Activated CD8-positive, alpha-beta memory T cell treated with anti-CD3 and anti-CD28 coated beads, Interleukin-2, amount 50 U/mL, for 1 hour (primary cell): ENCODE results near the gene PIK3R4.
A peak's percentile ranks its signal among the peaks of the same experiment; 100 is the strongest.

Source experiments
- DNase-seq: peaks from one replicate; pipeline ENCODE4 v3.0.0-alpha.2; 2020; ENCODE audit errors: extremely low read depth

PIK3R4 gene

DNA sequence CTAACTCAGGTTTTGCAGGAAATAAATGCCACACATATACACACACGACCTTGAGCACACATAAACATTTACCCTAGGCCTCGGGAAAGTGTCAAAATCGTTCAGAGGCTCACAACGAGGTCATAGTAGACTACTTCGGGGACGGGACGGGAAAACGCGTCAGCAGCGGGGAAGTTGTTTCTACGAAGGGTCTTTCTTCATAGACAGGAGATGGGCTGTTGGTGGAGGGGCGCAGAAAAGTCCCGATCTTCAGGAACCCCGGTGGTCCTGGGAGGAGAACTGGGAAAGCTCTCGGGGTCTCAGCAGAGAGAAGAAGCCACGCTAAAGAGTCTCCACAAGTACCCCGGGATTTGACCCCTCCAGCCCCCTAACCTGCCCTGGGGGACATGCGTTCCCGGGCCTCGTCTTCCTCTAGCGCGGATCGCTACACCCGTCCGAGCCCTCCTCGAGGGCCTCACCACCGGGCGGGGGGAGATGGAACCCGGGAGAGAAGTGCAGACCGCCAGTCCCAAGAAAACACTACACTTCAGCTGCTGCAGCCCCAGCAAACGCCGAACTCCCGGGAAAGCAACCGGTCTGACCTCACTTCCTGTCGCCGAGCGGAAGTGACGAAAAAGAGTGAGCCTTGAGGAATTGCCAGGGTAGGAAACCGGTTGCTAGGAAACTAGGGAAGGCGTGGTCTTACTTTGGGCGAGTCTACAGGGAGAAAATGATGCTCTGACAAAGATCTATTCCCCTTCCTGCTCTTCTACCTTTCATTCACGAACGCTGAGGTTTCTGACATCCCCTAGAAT is at the start of gene PIK3R4:
PIK3R4 (minus strand) TSS at position 584 of the 794 bp plus-strand sequence. CDS start 1,611 bp downstream, outside the sequence.
- peak; percentile 95 for DNase-seq

- DNase-seq: no peak
These were observed 48.8 kb upstream of the PIK3R4 start for GRCh38 chr3:130795396-130795795.

DNA sequence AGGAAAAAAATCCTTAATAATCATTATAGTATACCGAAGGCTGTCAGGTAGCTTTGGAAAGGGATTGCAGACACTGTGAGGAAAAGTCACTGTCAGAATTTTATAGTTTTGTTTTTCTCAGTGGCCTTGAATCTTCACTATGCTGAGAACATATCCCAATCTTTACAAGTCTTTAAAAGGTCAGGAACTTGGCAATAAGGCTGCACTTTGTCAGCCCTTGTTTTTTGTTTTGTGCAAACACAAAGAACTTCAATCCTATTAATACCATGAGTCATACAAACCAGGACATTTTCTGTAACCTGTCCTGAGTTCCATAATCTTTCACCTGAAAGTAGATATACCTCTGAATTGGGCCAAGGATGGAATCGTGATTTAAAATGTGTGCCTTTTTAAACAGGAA is 45.6 kb upstream of the PIK3R4 start:
- DNase-seq: no peak

DNA sequence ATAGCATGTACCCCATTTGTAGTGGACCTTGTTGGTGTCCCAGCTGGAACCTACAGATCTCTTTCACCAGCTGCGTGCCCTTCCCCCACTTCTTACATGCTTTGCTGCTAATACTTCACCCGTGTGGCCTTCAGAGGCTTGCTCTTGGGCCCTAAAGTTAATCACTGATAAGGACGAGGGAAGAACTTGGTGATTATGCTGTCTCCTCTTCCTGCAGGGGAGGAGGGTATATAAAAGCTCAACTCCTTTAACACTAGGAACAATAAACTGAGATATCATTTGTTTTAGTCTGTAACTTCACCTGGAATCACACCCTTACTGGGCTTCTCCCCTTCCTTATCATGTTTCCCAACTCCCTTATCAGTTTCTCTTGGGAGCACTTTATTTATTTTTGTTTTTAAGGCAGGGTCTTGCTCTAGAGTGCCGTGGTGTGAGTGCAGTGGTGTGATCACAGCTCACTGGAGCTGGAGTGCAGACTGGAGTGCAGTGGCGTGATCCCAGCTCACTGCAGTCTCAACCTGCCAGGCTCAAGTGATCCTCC is 43.2 kb upstream of the PIK3R4 start:
- DNase-seq: no peak

DNA sequence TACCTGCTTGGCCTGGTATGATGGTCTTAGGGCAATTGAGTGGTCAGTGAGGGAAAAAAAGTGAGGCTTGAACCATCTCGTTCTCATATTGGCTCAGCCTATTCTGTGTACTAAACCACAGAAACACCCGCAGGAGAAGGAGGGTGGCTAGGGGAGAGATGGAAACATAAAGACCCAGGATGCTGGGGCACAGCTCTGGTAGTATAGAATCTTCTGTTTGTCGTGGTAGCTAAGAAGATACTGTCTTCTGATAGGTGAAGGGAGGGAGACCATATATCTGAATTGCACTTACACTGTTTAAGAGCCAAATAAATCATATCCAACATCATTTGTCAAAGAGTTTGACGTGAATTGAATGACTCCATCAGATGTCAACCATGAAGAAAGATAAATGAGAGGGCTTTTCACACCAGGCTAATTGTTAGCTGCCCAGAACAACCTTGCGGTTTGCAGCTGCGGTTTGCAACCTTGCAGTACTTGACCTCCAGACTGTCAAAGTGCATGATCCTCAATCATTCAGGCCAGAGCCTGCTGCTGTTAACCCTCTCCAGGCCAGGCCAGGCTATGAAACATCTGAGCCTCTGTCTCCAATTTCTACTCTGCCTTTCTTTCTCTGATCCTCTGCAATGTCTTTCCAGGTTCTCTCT is 40.9 kb upstream of the PIK3R4 start:
- no peak for DNase-seq

DNA sequence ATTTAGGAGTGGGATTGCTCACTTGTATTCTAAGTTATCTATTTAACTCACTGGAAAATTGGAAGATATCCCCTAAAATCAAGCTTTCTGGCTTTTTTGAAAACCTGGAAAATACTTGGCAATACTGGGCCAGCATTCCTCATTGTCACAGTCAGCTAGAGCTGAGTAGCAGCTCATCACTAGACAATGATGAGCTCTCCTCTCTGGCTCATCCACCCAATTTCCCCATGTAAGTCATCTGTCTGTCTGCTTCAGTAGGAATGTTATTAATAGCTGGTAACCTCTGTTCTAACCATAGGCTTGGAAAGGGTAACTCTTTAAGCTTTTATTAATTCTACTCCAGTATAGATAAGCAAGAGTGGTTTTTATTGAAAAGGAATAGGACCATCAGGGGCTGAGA is 39.7 kb upstream of the PIK3R4 start:
- no peak for DNase-seq

GRCh38 chr3:130783629-130784028 is 37.0 kb upstream of the PIK3R4 start:
- DNase-seq: no peak

DNA sequence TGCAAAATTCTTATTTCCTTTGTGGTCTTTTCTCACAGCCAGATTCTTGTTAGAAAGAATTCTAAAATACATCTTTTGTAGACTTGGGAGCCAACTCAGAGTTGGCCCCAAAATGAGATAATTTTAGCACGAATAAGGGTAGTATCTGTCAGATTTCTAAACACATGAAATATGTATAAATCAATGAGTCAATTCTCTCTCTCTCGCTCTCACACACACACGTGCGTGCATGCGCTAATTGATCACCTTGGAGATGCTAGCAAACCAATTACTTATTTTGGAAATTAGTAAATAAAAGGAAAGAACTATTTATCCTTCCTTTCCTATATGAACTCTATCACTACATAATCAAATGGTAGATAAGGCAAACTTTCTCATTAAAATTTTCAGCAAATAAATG is 32.9 kb upstream of the PIK3R4 start:
- no peak for DNase-seq

DNA sequence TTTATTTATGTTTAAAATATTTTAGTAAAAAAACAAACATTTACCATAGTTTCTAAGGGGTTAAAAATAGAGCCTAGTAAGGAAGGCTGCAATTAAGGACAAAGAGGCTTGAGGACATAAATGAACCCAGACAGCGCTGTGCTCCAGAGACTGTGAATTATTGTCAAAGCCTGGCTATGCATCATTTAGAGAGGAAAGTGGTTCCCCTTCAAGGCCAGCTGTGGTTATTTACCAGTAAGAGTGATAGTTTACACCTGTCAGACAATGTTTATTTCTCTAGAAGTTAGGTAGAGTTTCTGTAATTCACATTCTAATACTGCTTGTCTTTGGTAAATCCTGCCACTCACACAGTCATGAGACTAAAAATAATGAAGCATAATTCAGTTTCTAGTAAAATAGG is 32.4 kb upstream of the PIK3R4 start:
- no peak for DNase-seq

DNA sequence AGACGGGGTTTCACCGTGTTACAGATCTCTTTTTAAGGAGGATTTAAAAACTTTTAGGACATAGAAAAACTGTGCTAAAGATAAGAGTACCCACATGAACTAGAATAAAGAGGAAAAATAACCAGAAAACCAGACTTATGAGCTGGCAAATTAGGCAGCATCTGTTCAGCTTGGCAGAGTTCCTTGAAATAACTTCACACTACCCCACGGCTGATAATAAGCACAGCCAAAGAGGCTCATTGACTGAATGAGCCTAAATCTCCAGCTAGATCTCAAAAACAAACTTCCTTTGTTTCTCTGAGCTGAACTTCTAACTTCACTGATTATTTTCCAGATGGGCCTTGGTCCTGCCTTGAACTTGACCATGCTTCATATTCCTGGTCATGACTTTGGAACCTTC is 26.7 kb upstream of the PIK3R4 start:
- no peak for DNase-seq

- DNase-seq: no peak
These were observed 25.5 kb upstream of the PIK3R4 start for GRCh38 chr3:130772129-130772528.

DNA sequence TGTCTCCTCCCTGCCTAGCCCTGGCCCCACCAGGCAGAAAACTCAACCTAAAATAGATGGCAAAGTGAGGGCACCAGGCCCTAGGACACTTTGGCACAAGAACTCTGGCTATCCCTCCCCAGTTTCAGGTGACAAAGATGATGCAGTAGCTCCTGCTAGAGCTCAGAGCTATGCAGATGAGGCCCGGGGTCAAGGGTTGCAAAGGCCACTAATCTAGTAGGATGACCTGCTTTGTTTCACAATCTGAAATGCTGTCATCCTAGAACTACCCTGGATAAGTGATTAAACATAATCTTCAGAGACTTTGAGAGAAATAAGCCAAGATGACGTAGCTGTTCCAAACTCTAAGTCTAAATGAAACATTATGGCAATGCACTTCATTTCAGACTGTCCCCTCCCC is 24.0 kb upstream of the PIK3R4 start:
- DNase-seq: no peak

GRCh38 chr3:130761730-130762311 is 15.2 kb upstream of the PIK3R4 start:
- DNase-seq: no peak

DNA sequence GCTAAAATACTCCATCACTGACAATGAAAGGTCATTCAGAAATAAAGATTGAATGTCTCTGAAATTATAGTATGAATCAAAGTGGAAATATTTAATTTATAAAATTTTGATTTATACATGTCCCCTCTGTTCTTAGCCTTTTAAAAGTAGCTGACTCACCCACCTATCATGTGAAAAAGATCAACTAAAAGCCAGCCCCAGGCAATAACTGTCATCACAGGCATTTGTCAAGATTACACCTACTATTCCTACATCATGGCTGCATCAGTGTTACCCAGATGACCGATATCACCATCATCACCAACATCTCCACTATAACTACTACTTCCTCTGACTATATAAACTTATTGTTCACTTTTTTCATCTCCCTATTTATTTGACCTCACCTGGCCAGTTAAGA is 14.3 kb upstream of the PIK3R4 start:
- no peak for DNase-seq

- no peak for DNase-seq
These were observed 13.2 kb upstream of the PIK3R4 start for GRCh38 chr3:130759692-130760338.

DNA sequence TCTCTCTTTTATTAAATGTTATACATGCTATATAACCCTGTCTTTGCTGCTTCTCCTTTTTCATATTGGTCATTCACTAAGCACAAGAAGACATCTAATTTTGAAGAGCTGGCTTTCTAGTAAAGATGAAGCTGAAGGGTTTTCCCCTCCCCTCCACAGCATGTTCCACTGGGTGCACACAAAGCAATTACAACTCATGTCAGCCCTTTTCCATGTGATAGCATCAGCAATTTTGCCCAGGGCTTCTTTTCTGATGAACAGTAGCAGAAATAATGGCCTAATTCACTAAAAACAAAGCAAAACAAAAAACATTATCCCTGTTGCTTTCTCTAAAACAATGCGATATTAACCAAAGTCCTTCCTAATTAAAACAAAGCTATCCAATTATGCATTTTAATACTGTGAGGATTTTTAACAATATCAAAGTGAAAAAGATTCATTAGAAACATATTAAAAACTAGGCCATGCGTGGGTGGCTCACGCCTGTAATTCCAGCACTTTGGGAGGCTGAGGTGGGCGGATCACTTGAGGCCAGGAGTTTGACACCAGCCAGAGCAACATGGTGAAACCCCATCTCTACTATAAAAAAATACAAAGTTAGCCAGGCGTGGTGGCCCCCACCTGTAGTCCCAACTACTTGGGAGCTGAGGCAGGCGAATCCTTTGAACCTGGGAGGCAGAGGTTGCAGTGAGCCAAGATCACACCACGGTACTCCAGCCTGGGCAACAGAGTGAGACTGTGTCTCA is 12.2 kb upstream of the PIK3R4 start:
- DNase-seq: no peak

DNA sequence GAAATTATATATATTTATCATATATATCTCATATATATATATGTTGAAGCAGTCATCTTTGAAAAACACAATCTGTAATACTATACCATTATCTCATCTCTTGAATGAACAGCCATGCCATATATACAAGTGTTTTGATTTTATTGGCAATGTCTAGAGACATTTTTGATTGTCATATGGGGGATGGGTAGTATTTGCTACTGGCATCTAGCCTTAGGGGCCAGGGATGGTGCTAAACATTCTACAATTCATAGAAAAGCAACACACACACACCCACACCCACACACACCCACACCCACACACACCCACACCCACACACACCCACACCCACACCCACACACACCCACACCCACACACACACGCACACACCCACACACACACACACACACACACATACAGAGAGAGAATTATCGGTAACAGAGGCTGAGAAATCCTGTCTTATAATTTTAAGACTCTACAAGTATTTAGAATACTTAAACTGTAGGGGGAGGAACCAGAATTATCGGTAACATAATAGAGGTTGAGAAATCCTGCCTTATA is 11.1 kb upstream of the PIK3R4 start:
- DNase-seq: no peak

- no peak for DNase-seq
These were observed 9.0 kb upstream of the PIK3R4 start for GRCh38 chr3:130755666-130756065.

DNA sequence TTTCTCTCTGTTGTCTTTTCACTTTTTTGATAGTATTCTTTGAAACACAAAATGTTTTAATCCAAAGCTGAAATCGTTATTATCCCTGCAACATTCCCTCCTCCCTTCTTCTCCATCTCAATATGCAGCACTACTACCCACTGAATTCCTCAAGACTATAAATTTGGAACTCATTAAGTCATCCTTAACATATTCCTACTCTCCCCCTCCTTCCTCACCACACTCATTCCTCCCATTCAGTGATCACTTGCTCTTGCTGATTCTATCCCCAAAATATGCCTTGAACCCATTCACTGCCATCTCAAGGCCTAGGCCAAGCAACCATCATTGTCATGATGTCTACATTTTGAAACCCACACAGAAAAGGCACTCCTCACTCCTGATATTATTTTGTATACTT is 2.4 kb upstream of the PIK3R4 start:
- no peak for DNase-seq

- DNase-seq: no peak
These were observed 1.8 kb upstream of the PIK3R4 start for GRCh38 chr3:130748467-130748861.

DNA sequence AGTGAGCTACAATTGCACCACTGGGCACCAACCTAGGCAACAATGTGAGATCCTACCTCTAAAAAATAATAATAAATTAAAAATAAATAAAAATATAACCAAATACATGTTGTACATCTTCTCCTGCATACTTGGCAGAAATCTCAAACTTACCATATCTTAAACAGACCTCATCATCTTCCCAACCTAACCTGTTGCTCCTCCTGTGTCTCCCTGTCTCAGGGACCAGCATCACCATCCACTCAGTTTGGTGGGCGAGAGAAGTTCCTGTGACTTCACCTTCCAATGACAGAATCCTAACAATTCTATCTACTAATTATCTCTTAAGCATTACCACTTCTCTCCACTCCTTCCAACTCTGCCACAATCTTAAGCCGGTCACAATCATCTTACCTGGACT is 3.3 kb downstream of the PIK3R4 start:
- DNase-seq: no peak
